ENCODE measurements around the gene BTBD16.
A peak's percentile ranks its signal among the peaks of the same experiment; 100 is the strongest.

Gene BTBD16

GRCh38 chr10:122331100-122331499 is 60.0 kb downstream of the BTBD16 start:
- Histone ChIP-seq H3K4me1 (ENCODE audit: low read length) (peaks cover 80% of the 10 kb centered on the region), H3K4me2 (ENCODE audit: low read length) (peak overlapping the region; percentile 81), H2AFZ (ENCODE audit: low read depth, low read length) (no peak overlapping the region)

DNA sequence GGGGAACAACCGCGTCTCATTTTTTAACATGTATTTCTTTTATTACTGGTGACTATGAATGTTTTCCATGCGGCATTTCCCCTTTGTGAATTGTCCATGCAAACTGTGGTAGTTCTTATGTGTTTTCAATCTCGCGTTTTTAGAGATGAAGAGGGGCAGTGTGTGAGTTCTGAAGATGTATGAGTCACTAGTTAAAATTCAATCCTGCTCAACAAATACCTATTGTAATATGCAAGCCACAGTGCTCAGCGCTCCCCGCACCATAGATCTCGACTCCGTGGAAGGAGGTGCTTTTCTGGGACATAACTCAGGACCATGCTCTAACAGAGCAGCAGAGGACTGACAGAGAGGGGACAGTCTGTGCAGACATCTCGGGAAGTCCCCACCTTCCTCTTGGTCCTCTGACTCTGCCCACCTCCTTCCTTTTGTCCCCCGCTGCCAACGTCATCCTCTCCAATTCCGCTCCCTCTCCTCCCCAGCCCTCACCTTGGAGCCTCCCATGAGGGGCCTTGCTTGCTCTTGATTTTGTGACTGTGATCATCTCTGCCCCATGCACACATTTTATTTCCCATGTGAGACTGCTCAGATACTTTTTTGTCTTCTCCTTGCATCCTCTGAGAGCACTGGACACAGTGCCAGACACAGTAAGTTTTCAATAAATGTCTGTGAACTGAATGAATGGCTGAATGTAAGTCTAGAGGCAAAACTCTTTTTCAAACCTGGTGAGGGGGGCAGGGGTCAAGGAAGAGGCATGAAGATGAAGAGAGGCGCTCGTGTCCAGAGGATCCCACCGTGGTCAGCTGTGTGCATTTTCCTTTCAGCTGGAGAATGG is 60.7 kb downstream of the BTBD16 start:
- Histone ChIP-seq H3K4me2 (ENCODE audit: low read length) (peak overlapping the region; percentile 81), H3K9ac (ENCODE audit: low read length) (peak overlapping the region; percentile 51), H3K4me3 (ENCODE audit: low read length) (peak overlapping the region; percentile 61), H4K20me1 (ENCODE audit: insufficient read depth, low read length) (no peaks in the 10 kb centered on the region), H3K4me1 (ENCODE audit: low read length) (peaks cover 80% of the 10 kb centered on the region), H2AFZ (ENCODE audit: low read depth, low read length) (no peak overlapping the region), H3K9me3 (ENCODE audit: insufficient read depth, low read length) (no peaks in the 10 kb centered on the region), H3K27ac (ENCODE audit: low read length) (peak overlapping the region; percentile 77), H3K36me3 (replicated peaks; ENCODE audit: low read depth, low read length) (no peaks in the 10 kb centered on the region), H3K79me2 (ENCODE audit: low read length) (no peaks in the 10 kb centered on the region), H3K27me3 (ENCODE audit: low read depth, low read length) (peaks cover 24% of the 10 kb centered on the region)
- TF ChIP-seq EZH2phosphoT487 (IDR thresholded peaks at IDR 0.05; ENCODE audit: low read depth) = no peak
- TF ChIP-seq, protein P1, sequence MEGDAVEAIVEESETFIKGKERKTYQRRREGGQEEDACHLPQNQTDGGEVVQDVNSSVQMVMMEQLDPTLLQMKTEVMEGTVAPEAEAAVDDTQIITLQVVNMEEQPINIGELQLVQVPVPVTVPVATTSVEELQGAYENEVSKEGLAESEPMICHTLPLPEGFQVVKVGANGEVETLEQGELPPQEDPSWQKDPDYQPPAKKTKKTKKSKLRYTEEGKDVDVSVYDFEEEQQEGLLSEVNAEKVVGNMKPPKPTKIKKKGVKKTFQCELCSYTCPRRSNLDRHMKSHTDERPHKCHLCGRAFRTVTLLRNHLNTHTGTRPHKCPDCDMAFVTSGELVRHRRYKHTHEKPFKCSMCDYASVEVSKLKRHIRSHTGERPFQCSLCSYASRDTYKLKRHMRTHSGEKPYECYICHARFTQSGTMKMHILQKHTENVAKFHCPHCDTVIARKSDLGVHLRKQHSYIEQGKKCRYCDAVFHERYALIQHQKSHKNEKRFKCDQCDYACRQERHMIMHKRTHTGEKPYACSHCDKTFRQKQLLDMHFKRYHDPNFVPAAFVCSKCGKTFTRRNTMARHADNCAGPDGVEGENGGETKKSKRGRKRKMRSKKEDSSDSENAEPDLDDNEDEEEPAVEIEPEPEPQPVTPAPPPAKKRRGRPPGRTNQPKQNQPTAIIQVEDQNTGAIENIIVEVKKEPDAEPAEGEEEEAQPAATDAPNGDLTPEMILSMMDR (IDR thresholded peaks at IDR 0.05; ENCODE audit: low read depth, low read length) = no peak

More at GRCh38 chr10:122331100-122331499, 60.0 kb downstream of the BTBD16 start:
- H3K9me3 ChIP-seq (ENCODE audit: insufficient read depth, low read length) = no peaks in the 10 kb centered on the region
- H3K9ac ChIP-seq (ENCODE audit: low read length) = peak overlapping the region; percentile 45
- no peaks in the 10 kb centered on the region for H3K36me3 ChIP-seq (replicated peaks; ENCODE audit: low read depth, low read length)
- peak overlapping the region; percentile 61 for H3K4me3 ChIP-seq (ENCODE audit: low read length)
- H4K20me1 ChIP-seq (ENCODE audit: insufficient read depth, low read length) = no peaks in the 10 kb centered on the region
- TF ChIP-seq EZH2phosphoT487 (IDR thresholded peaks at IDR 0.05; ENCODE audit: low read depth) = no peak
- TF ChIP-seq, protein P1 (IDR thresholded peaks at IDR 0.05; ENCODE audit: low read depth, low read length) = no peak
- H3K27ac ChIP-seq (ENCODE audit: low read length) = peak overlapping the region; percentile 77
- H3K79me2 ChIP-seq (ENCODE audit: low read length) = no peaks in the 10 kb centered on the region
- H3K27me3 ChIP-seq (ENCODE audit: low read depth, low read length) = peaks cover 24% of the 10 kb centered on the region

DNA sequence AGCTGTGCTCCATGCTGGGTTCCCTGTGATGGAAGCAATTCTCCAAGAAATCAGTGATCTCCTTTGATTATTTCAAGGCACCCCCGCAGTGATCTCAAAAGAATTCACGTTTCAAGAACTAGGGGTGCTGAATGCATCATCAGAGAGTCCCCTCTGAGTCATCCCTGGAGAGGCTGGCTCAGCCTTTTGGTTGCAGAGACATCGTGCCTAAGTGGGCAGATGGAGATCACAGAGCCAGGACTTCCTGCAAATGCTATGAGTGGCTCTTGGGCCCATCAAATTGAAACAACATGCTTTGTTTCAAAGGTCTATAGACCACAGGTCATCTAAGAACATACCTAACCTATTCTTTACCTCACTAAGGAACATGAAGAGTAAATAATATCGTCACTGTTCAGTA is 61.9 kb downstream of the BTBD16 start:
- no peaks in the 10 kb centered on the region for H3K79me2 ChIP-seq (ENCODE audit: low read length)
- peaks cover 24% of the 10 kb centered on the region for H3K27me3 ChIP-seq (ENCODE audit: low read depth, low read length)
- no peaks in the 10 kb centered on the region for H4K20me1 ChIP-seq (ENCODE audit: insufficient read depth, low read length)
- no peaks in the 10 kb centered on the region for H3K36me3 ChIP-seq (replicated peaks; ENCODE audit: low read depth, low read length)
- peak overlapping the region; percentile 17; the same call in 1 of the 2 replicates for H3K4me3 ChIP-seq (ENCODE audit: low read length)
- H3K4me1 ChIP-seq (ENCODE audit: low read length) = peaks cover 73% of the 10 kb centered on the region
- TF ChIP-seq EZH2phosphoT487 (IDR thresholded peaks at IDR 0.05; ENCODE audit: low read depth) = no peak
- TF ChIP-seq, protein P1 (IDR thresholded peaks at IDR 0.05; ENCODE audit: low read depth, low read length) = no peak
- H3K4me2 ChIP-seq (ENCODE audit: low read length) = peak overlapping the region; percentile 81
- peak overlapping the region; percentile 77 for H3K27ac ChIP-seq (ENCODE audit: low read length)
- no peak overlapping the region for H2AFZ ChIP-seq (ENCODE audit: low read depth, low read length)
- H3K9me3 ChIP-seq (ENCODE audit: insufficient read depth, low read length) = no peaks in the 10 kb centered on the region
- no peak overlapping the region; the same call in 1 of the 2 replicates for H3K9ac ChIP-seq (ENCODE audit: low read length)

GRCh38 chr10:122336332-122336731 is 65.2 kb downstream of the BTBD16 start:
- Histone ChIP-seq H2AFZ (ENCODE audit: low read depth, low read length) (no peak overlapping the region), H3K36me3 (replicated peaks; ENCODE audit: low read depth, low read length) (no peaks in the 10 kb centered on the region), H3K27ac (ENCODE audit: low read length) (no peak overlapping the region), H3K4me2 (ENCODE audit: low read length) (peak overlapping the region; percentile 51), H3K27me3 (ENCODE audit: low read depth, low read length) (peaks cover 18% of the 10 kb centered on the region), H3K9me3 (ENCODE audit: insufficient read depth, low read length) (no peaks in the 10 kb centered on the region), H3K79me2 (ENCODE audit: low read length) (no peaks in the 10 kb centered on the region), H3K4me1 (ENCODE audit: low read length) (peaks cover 41% of the 10 kb centered on the region), H3K4me3 (ENCODE audit: low read length) (no peak overlapping the region), H3K9ac (ENCODE audit: low read length) (peak overlapping the region; percentile 7; the same call in 1 of the 2 replicates), H4K20me1 (ENCODE audit: insufficient read depth, low read length) (no peaks in the 10 kb centered on the region)
- TF ChIP-seq EZH2phosphoT487 (IDR thresholded peaks at IDR 0.05; ENCODE audit: low read depth) = no peak
- TF ChIP-seq, protein P1 (IDR thresholded peaks at IDR 0.05; ENCODE audit: low read depth, low read length) = no peak

Measured in OCI-LY3 (cell line).